NCI-H2029 treated with DMSO at 0.1 percent for 48 hours (cell line): ENCODE measurements around the gene PRKCH.

Source experiments
- DNase-seq: peaks from one replicate; lab custom pipeline; 2025; lab: John Stamatoyannopoulos, UW

Gene PRKCH

GRCh38 chr14:61321385-61322010, at the start of gene PRKCH:
Gene PRKCH, plus strand, starts transcription at chr14:61321579. Its CDS starts 523 bp downstream, at chr14:61322102.
- DNase-seq, result peak; percentile 83

GRCh38 chr14:61277232-61277631, 44.1 kb upstream of the PRKCH start:
- no peak for DNase-seq

GRCh38 chr14:61277784-61278183, 43.6 kb upstream of the PRKCH start:
- no peak for DNase-seq

- no peak for DNase-seq
These were observed 42.3 kb upstream of the PRKCH start for GRCh38 chr14:61279082-61279481.

- no peak for DNase-seq
These were observed 41.3 kb upstream of the PRKCH start for GRCh38 chr14:61280092-61280525.

- DNase-seq, result peak; percentile 80
These were observed 40.7 kb upstream of the PRKCH start for GRCh38 chr14:61280526-61281185.

- peak; percentile 99 for DNase-seq
These were observed 40.0 kb upstream of the PRKCH start, which contains the start of gene TMEM30B for GRCh38 chr14:61281186-61281947. Gene TMEM30B, minus strand, starts transcription at chr14:61281338. Its CDS starts 191 bp downstream, at chr14:61281147.

GRCh38 chr14:61281948-61282275, 39.5 kb upstream of the PRKCH start:
- no peak for DNase-seq

GRCh38 chr14:61282746-61283145, 38.6 kb upstream of the PRKCH start:
- no peak for DNase-seq

GRCh38 chr14:61284001-61284400, 37.4 kb upstream of the PRKCH start:
- no peak for DNase-seq

GRCh38 chr14:61285364-61285763, 36.0 kb upstream of the PRKCH start:
- DNase-seq, result no peak

GRCh38 chr14:61287196-61287595, 34.2 kb upstream of the PRKCH start:
- DNase-seq, result no peak

- no peak for DNase-seq
These were observed 33.2 kb upstream of the PRKCH start for GRCh38 chr14:61288228-61288627.

- no peak for DNase-seq
These were observed 32.7 kb upstream of the PRKCH start for GRCh38 chr14:61288720-61289119.

- DNase-seq, result no peak
These were observed 30.7 kb upstream of the PRKCH start for GRCh38 chr14:61290701-61291100.

- DNase-seq, result no peak
These were observed 25.2 kb upstream of the PRKCH start for GRCh38 chr14:61296151-61296550.

GRCh38 chr14:61296719-61297502, 24.5 kb upstream of the PRKCH start:
- peak; percentile 93 for DNase-seq

- no peak for DNase-seq
These were observed 23.8 kb upstream of the PRKCH start for GRCh38 chr14:61297581-61297980.

- DNase-seq, result no peak
These were observed 22.6 kb upstream of the PRKCH start for GRCh38 chr14:61298824-61299223.

GRCh38 chr14:61300209-61300608, 21.2 kb upstream of the PRKCH start:
- no peak for DNase-seq

- DNase-seq, result no peak
These were observed 20.6 kb upstream of the PRKCH start for GRCh38 chr14:61300754-61301153.

GRCh38 chr14:61304688-61305087, 16.7 kb upstream of the PRKCH start:
- no peak for DNase-seq
